ENCODE measurements around the gene FUNDC2.

DNA sequence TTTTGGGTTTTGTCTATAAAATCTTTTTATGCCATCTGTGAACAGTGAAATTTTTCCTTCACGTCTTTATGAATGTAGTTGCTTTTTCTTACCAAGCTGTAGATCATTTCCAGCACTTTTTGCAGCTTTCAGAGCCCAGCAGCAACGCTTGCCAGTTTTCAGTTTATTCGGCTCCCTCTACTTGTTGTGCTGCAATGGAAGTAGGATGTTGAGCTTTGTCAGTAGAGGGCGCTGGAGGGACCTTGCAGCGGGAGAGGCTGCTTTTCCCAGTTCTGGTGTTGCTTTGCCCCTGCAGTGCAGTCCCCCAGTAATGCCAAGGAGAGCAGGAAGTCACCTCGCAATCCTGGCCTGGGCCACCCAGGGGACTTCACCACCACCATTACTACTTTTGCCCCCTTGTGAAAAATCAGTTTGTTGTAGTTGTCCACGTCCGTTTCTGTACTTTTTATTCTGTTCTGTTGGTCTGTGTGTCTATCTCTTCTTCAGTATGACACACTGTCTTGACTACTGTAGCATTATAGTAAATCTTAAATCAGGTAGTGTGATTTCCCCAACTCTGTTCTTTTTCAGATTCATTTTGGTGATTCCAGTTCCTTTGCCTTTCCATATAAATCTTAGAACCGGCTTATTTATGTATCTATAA lies 22.5 kb downstream of the FUNDC2 start:
- no peak for TF ChIP-seq POLR2A (IDR thresholded peaks at IDR 0.05)
- TF ChIP-seq CTCF (IDR thresholded peaks at IDR 0.05): peak; percentile 32 to 64 (median 56)

Data from adrenal gland (tissue), 5 donors.